ENCODE data around the gene CD14.

- TF ChIP-seq CTCF (IDR thresholded peaks at IDR 0.05) = no peak
- TF ChIP-seq POLR2A (IDR thresholded peaks at IDR 0.05) = no peak
Observed at GRCh38 chr5:140591747-140592372, 41.1 kb downstream of the CD14 start.

Measured in vagina (tissue), 2 donors.